Muscle of leg (tissue), 11 donors: Measurements from ENCODE around the gene REM1. TPM values are rescaled to one million over a fixed set of nuclear protein-coding genes. Genes with fewer than 3 reads are reported as not detected.
"Not testable (repeated sequence)": the region's sequence is repeated elsewhere in the genome, so short reads cannot be mapped to it uniquely, and the experiment has no call there.

Experiments used
- DNase-seq: peaks from one replicate; pipeline ENCODE4 v3.0.0; 2013
- H3K27ac ChIP-seq: one replicate; pipeline ENCODE4 v1.5.1; 2013; ENCODE audit warnings: mild to moderate bottlenecking, low read length, control low read depth
- H3K27me3 ChIP-seq: one replicate; pipeline ENCODE4 v1.6.1; 2013; ENCODE audit warnings: low read length; ENCODE audit not compliant: control insufficient read depth, insufficient read depth
- H3K36me3 ChIP-seq: one replicate; pipeline ENCODE4 v1.6.1; 2013; ENCODE audit warnings: low read length; ENCODE audit not compliant: control insufficient read depth, insufficient read depth
- H3K4me1 ChIP-seq: one replicate; pipeline ENCODE4 v1.6.1; 2013; ENCODE audit warnings: low read length; ENCODE audit not compliant: control insufficient read depth, insufficient read depth
- H3K4me3 ChIP-seq: one replicate; pipeline ENCODE4 v1.5.1; 2013; ENCODE audit warnings: low read length, control low read depth
- H3K9me3 ChIP-seq: replicated peaks from 2 replicates; pipeline ENCODE4 v1.6.1; 2013; ENCODE audit warnings: low read depth, low read length; ENCODE audit not compliant: control insufficient read depth
- WGBS: methylation state at CpG from one replicate; pipeline ENCODE4 v1.1.5; 2013; ENCODE audit warnings: missing lambda C conversion rate; ENCODE audit not compliant: insufficient coverage; 5-methylcytosine and 5-hydroxymethylcytosine counted together
- polyA plus RNA-seq, 8 donors: library from polyadenylated mRNA; unstranded; fragments of 120-200 nt; gene quantifications; one replicate each; pipeline versions ENCODE4 v1.2.1 to v1.2.3, GENCODE V29; 2013; ENCODE audit warnings: inconsistent platforms in 1 of 8, low replicate concordance in 1 of 8; ENCODE audit not compliant: insufficient read length in 8 of 8, insufficient read depth in 1 of 8
- total RNA-seq: library from RNA; stranded (reverse); fragments of 120-200 nt; gene quantifications from one replicate; pipeline ENCODE4 v1.2.4, GENCODE V29; 2013

The REM1 gene
- total and polyA plus RNA-seq, 9 donors: 3.6 to 9.6 (median 5.6) TPM

- not testable (repeated sequence) for H3K9me3 ChIP-seq
Observed at GRCh38 chr20:31502884-31503673, 28.0 kb downstream of the REM1 start.

GRCh38 chr20:31505903-31506302, 30.8 kb downstream of the REM1 start:
- Histone ChIP-seq H3K27ac (no peak overlapping the region), H3K4me3 (no peak overlapping the region), H3K27me3 (no peaks in the 10 kb centered on the region), H3K9me3 (peaks cover 6% of the 10 kb centered on the region), H3K36me3 (no peaks in the 10 kb centered on the region), H3K4me1 (peaks cover 4% of the 10 kb centered on the region)
- no CpG with 5 or more reads among the region's 1 CpG for WGBS
- DNase-seq: no peak

More at GRCh38 chr20:31502884-31503673, 28.0 kb downstream of the REM1 start:
- WGBS: 29% methylated on average over 16 of the region's 20 CpGs
- peak; percentile 92 for DNase-seq
- H3K27me3 ChIP-seq, H3K4me3 ChIP-seq, H3K4me1 ChIP-seq, H3K36me3 ChIP-seq: not testable (repeated sequence)
- H3K27ac ChIP-seq: peak overlapping the region; percentile 29

- Histone ChIP-seq H3K27ac (no peak overlapping the region), H3K36me3 (no peaks in the 10 kb centered on the region), H3K4me1 (no peaks in the 10 kb centered on the region), H3K4me3 (no peak overlapping the region), H3K9me3 (peaks cover 6% of the 10 kb centered on the region), H3K27me3 (no peaks in the 10 kb centered on the region)
- no peak for DNase-seq
- 74% methylated on average over 5 of the region's 5 CpGs for WGBS
Observed at GRCh38 chr20:31508517-31509244, 33.6 kb downstream of the REM1 start.

- WGBS: under 1% methylated on average over 86 of the region's 86 CpGs
- H3K27me3 ChIP-seq: no peaks in the 10 kb centered on the region
- peak within 1 kb of the TSS; percentile 83 for H3K27ac ChIP-seq
- peaks cover 30% of the 10 kb centered on the region for H3K4me1 ChIP-seq
- H3K9me3 ChIP-seq: no peaks in the 10 kb centered on the region
- peaks cover 21% of the 10 kb centered on the region for H3K36me3 ChIP-seq
- peak; percentile 96 for DNase-seq
- H3K4me3 ChIP-seq: peak within 1 kb of the TSS; percentile 96
Observed at GRCh38 chr20:31514154-31515071, 39.3 kb downstream of the REM1 start, which contains the start of gene HM13. HM13 (plus strand) TSS chr20:31514442; CDS start chr20:31514552, 110 bp downstream.

- no peaks in the 10 kb centered on the region for H3K9me3 ChIP-seq
Observed at GRCh38 chr20:31515072-31515774, 40.1 kb downstream of the REM1 start.

GRCh38 chr20:31515775-31516107, 40.7 kb downstream of the REM1 start:
- Histone ChIP-seq H3K4me3 (peak overlapping the region; percentile 96), H3K4me1 (peaks cover 30% of the 10 kb centered on the region), H3K27me3 (no peaks in the 10 kb centered on the region), H3K27ac (no peak overlapping the region), H3K9me3 (no peaks in the 10 kb centered on the region), H3K36me3 (peaks cover 21% of the 10 kb centered on the region)
- DNase-seq: no peak
- WGBS: no CpG with 5 or more reads among the region's 3 CpGs

More at GRCh38 chr20:31515072-31515774, 40.1 kb downstream of the REM1 start:
- H3K27ac ChIP-seq: peak overlapping the region; percentile 83
- H3K4me1 ChIP-seq: peaks cover 30% of the 10 kb centered on the region
- H3K4me3 ChIP-seq: peak overlapping the region; percentile 96
- 10% methylated on average over 3 of the region's 4 CpGs for WGBS
- H3K27me3 ChIP-seq: no peaks in the 10 kb centered on the region
- no peak for DNase-seq
- H3K36me3 ChIP-seq: peaks cover 21% of the 10 kb centered on the region

GRCh38 chr20:31516166-31516565, 41.1 kb downstream of the REM1 start:
- Histone ChIP-seq H3K4me1 (peaks cover 30% of the 10 kb centered on the region), H3K36me3 (peaks cover 22% of the 10 kb centered on the region), H3K27ac (no peak overlapping the region), H3K9me3 (no peaks in the 10 kb centered on the region), H3K4me3 (peak overlapping the region; percentile 96), H3K27me3 (no peaks in the 10 kb centered on the region)
- no peak for DNase-seq
- 98% methylated on average over 4 of the region's 4 CpGs for WGBS

GRCh38 chr20:31516651-31517050, 41.6 kb downstream of the REM1 start:
- no peak overlapping the region for H3K4me3 ChIP-seq
- peaks cover 30% of the 10 kb centered on the region for H3K4me1 ChIP-seq
- no peaks in the 10 kb centered on the region for H3K9me3 ChIP-seq
- H3K27ac ChIP-seq: no peak overlapping the region
- no peak for DNase-seq
- no peaks in the 10 kb centered on the region for H3K27me3 ChIP-seq
- H3K36me3 ChIP-seq: peaks cover 23% of the 10 kb centered on the region
- 100% methylated on average over 1 of the region's 2 CpGs for WGBS

GRCh38 chr20:31517373-31517772, 42.3 kb downstream of the REM1 start:
- H3K36me3 ChIP-seq: peaks cover 23% of the 10 kb centered on the region
- no peaks in the 10 kb centered on the region for H3K9me3 ChIP-seq
- H3K4me3 ChIP-seq: no peak overlapping the region
- DNase-seq: peak; percentile 33
- no peak overlapping the region for H3K27ac ChIP-seq
- H3K27me3 ChIP-seq: no peaks in the 10 kb centered on the region
- 80% methylated on average over 3 of the region's 4 CpGs for WGBS
- H3K4me1 ChIP-seq: peaks cover 30% of the 10 kb centered on the region
